Heart right ventricle (tissue), 16 donors: Measurements from ENCODE around the gene PRKN. TPM values are rescaled to one million over a fixed set of nuclear protein-coding genes. Genes with fewer than 3 reads are reported as not detected.

ENCODE experiments used
- ATAC-seq, 8 donors: fragments of 200-7000 bp; cut with Tn5 transposase; one replicate each; pipeline ENCODE4 v1.9.1; 2020; ENCODE audit warnings: mild to moderate bottlenecking in 8 of 8, moderate library complexity in 8 of 8, moderate number of reproducible peaks in 1 of 8
- DNase-seq, 2 donors: peaks; one replicate each; pipeline ENCODE4 v3.0.0-alpha.2; 2020
- H3K27ac ChIP-seq, 10 donors: fragments of 200-600 bp; sonication (generic) in 2 of 10; one replicate each; pipeline versions ENCODE4 v1.5.0 to v1.8.0; 2020 to 2022; ENCODE audit warnings: mild to moderate bottlenecking in 3 of 10
- H3K27me3 ChIP-seq, 7 donors: fragments of 200-600 bp; one replicate each; pipeline ENCODE4 v1.8.0; 2021 to 2022; ENCODE audit warnings: mild to moderate bottlenecking in 2 of 7
- H3K36me3 ChIP-seq, 9 donors: fragments of 200-600 bp; sonication (generic) in 1 of 9; one replicate each; pipeline versions ENCODE4 v1.5.0 to v1.8.0; 2020 to 2022; ENCODE audit warnings: mild to moderate bottlenecking in 2 of 9
- H3K4me1 ChIP-seq, 9 donors: fragments of 200-600 bp; sonication (generic) in 1 of 9; one replicate each; pipeline versions ENCODE4 v1.5.0 to v1.8.0; 2020 to 2022; ENCODE audit warnings: mild to moderate bottlenecking in 4 of 9
- H3K4me3 ChIP-seq, 10 donors: fragments of 200-600 bp; sonication (generic) in 2 of 10; one replicate each; pipeline versions ENCODE4 v1.5.0 to v1.8.0; 2020 to 2022; ENCODE audit warnings: mild to moderate bottlenecking in 7 of 10, moderate library complexity in 2 of 10
- H3K9me3 ChIP-seq, 11 donors: fragments of 200-600 bp in 10 of 11; sonication (generic) in 2 of 11; one replicate each; pipeline versions ENCODE4 v1.5.0 to v1.8.0; 2013 to 2022; ENCODE audit warnings: mild to moderate bottlenecking in 2 of 11, control low read depth in 1 of 11, moderate library complexity in 1 of 11
- CTCF ChIP-seq, 9 donors: fragments of 200-600 bp; sonication (generic) in 2 of 9; IDR thresholded peaks; one replicate each; pipeline versions ENCODE4 v1.5.0 to v1.8.0; 2021 to 2022; ENCODE audit warnings: antibody characterized with exemption in 9 of 9, mild to moderate bottlenecking in 5 of 9, moderate library complexity in 1 of 9
- WGBS, 2 donors: extraction: QIAGEN DNeasy Blood & Tissue Kit; methylation state at CpG; one replicate each; pipeline ENCODE4 v1.1.7; 2013; ENCODE audit warnings: inconsistent platforms in 1 of 2; 5-methylcytosine and 5-hydroxymethylcytosine counted together
- intact Hi-C, 10 donors: fragments of 100-400 bp; cut with DNase I; formaldehyde crosslinking; loops; one replicate each; pipeline versions ENCODE4 v1.11.1 to v1.14.2; 2022
- polyA plus RNA-seq, 2 donors: library from polyadenylated mRNA; stranded (reverse); fragments of 200-250 nt; gene quantifications; one replicate each; pipeline ENCODE4 v1.2.3, GENCODE V29; 2013
- total RNA-seq, 10 donors: library from RNA; stranded (reverse); fragmentation: NEBNext Ultra II Directional in 3 of 10; extraction: Animal tissue kit (Norgen Biotek cat#: 25700) in 3 of 10; gene quantifications; one replicate each; pipeline versions ENCODE4 v1.2.1 to v1.2.4, GENCODE V29; 2021 to 2023
- donor health status: Arrhythmogenic right ventricular cardiomyopathy.
- donor health status: ischemic (EF 13 %, LVEDD 7.1; RV severe dilation, severe dysfunction).
- donor health status: healthy with polysubstance abuse.
- donor health status: DM: no; HTN: yes; CAD: no.
- donor health status: DM: no; HTN: no; CAD: no.
- donor health status: ischemic (EF 25% LVEDD 6.9; RV normal size, moderate dysfunction).
- donor health status: ischemic (EF 25% LVEDD 5.7; RV mildly dilated, moderate dysfunction).
- donor health status: healthy.
- donor health status: DM: yes; HTN: yes; CAD: no.
- donor health status: Ischemic cardiomyopathy.
- donor health status: ischemic (EF 35%, LVEDD 5.7; RV mildly dilated, moderate dysfunction).
- donor health status: nonischemic (EF 11% LVEDD 7.7; RV severe dilation, severe dysfunction).
- donor health status: DM: yes; HTN: yes; CAD: no.
- donor health status: PGD.
- donor health status: ischemic (EF 29% LVEDD 5.4; RV normal size, mild dysfunction).
- donor health status: nonischemic (EF 23%, LVEDD 6.1; RV moderate dilation, normal function).

Gene PRKN
- total and polyA plus RNA-seq, 12 donors, result 2.3 to 27.7 (median 26.3) TPM

- Histone ChIP-seq H3K4me1 (no peaks in the 10 kb centered on the region), H3K36me3 (no peaks in the 10 kb centered on the region), H3K27me3 (no peaks in the 10 kb centered on the region), H3K27ac (no peak overlapping the region), H3K9me3 (peaks cover 0 to 10% (median 0%) of the 10 kb centered on the region in 11 donors), H3K4me3 (no peak overlapping the region)
- ATAC-seq, result no peak
- DNase-seq, result no peak
- 90 to 98% methylated on average over 1 of the region's 1 CpG for WGBS, 2 donors
- TF ChIP-seq CTCF (IDR thresholded peaks at IDR 0.05), result no peak
- intact Hi-C loops, result no loop called here
Observed at GRCh38 chr6:162770955-162771354, 43.4 kb upstream of the PRKN start.

DNA sequence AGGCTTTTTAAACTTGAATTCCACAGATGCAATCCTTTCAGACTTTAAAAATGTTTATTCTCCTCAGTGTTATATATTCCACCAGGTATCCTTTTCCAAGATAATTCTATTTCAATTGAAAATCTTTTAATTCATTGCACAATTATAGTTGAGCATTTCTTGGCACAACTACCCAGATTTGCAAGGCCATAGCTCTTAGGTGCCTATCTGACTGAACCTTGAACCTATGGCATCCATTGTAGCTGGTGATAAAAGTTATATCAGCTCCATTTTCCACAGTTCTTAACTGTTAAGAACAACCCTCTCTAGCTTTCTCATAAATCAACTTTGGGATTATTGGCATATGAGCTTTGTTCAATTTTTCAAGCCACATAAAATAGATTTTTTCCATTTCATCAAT is 42.6 kb upstream of the PRKN start:
- intact Hi-C loops, result no loop called here
- no peak overlapping the region for H3K27ac ChIP-seq

GRCh38 chr6:162753775-162754174 is 26.2 kb upstream of the PRKN start:
- peaks cover 0 to 11% (median 0%) of the 10 kb centered on the region in 11 donors for H3K9me3 ChIP-seq
- no peaks in the 10 kb centered on the region for H3K36me3 ChIP-seq
- TF ChIP-seq CTCF (IDR thresholded peaks at IDR 0.05), result no peak
- no peaks in the 10 kb centered on the region for H3K4me1 ChIP-seq
- ATAC-seq (no peak), DNase-seq (no peak)
- H3K27me3 ChIP-seq, result no peaks in the 10 kb centered on the region
- intact Hi-C loops, result loop anchor here in 1 of 10 donors (5.0 kb wide), 1 partner anchor 451 kb away; no protein-coding TSS in a partner anchor
- no peak overlapping the region for H3K27ac ChIP-seq
- no peak overlapping the region for H3K4me3 ChIP-seq

More for the DNA sequence above, 42.6 kb upstream of the PRKN start:
- TF ChIP-seq CTCF (IDR thresholded peaks at IDR 0.05), result no peak
- DNase-seq, result no peak
- Histone ChIP-seq H3K4me3 (no peak overlapping the region), H3K27me3 (no peaks in the 10 kb centered on the region), H3K9me3 (peaks cover 0 to 10% (median 0%) of the 10 kb centered on the region in 11 donors), H3K4me1 (no peaks in the 10 kb centered on the region), H3K36me3 (no peaks in the 10 kb centered on the region)
- ATAC-seq, result no peak

DNA sequence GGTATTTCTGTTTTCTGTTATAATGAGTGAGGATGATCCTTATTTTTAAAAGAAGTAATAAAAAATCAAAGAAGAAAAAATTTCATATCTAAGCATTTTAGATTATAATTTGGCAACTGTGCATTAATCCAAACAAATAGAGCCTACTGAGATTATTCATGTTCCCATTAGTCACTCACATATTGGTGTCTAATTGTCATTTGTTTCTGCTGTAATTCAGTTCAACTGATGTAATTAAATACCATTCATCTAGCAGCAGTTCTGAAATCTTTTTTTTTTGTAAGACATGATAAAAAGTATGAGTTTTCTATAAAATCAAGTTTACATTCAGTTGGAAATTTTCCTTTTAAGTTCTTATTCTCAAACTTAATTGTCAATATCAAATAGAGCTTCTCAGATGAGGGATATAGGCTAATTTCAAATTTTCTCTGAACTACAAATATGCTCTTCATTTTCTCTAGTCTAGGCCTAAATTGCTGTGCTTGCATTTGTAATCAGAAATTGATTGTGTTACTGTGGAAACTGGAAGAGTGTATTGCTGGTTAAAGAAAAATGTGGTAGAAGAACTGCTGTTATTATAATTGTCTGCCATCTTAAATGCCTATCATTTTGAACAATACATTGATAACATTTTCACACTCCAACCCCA is 23.8 kb upstream of the PRKN start:
- H3K27me3 ChIP-seq, result no peaks in the 10 kb centered on the region
- H3K4me3 ChIP-seq, result no peak overlapping the region
- intact Hi-C loops, result loop anchor here in 1 of 10 donors (5.0 kb wide), 1 partner anchor 449 kb away; no protein-coding TSS in a partner anchor
- H3K9me3 ChIP-seq, result peaks cover 0 to 6% (median 0%) of the 10 kb centered on the region in 11 donors
- H3K27ac ChIP-seq, result no peak overlapping the region
- no peaks in the 10 kb centered on the region for H3K36me3 ChIP-seq
- no peak for DNase-seq
- TF ChIP-seq CTCF (IDR thresholded peaks at IDR 0.05), result no peak
- no peak for ATAC-seq
- H3K4me1 ChIP-seq, result no peaks in the 10 kb centered on the region
